Activated CD8-positive, alpha-beta T cell treated with anti-CD3 and anti-CD28 coated beads, Interleukin-2, amount 10 ng/mL, durations not matched to agents 7 days and 5 days (primary cell): Measurements from ENCODE around the gene RBM18. TPM values are rescaled to one million over a fixed set of nuclear protein-coding genes. Genes with fewer than 3 reads are reported as not detected.

Experiments used
- ATAC-seq: fragments of 150-1000 bp; cut with Tn5 transposase; one replicate; pipeline ENCODE4 v1.10.0; 2021; ENCODE audit warnings: moderate library complexity
- CTCF ChIA-PET: fragments of 350-600 bp; sonication (Branson Sonifier 250); formaldehyde crosslinking; loops from one replicate; lab custom pipeline; 2021; ENCODE audit warnings: antibody characterized with exemption; lab: Charles Lee
- POLR2A ChIA-PET: fragments of 350-600 bp; sonication (Branson Sonifier 250); formaldehyde crosslinking; loops from one replicate; lab custom pipeline; 2021; ENCODE audit warnings: antibody characterized with exemption; lab: Charles Lee
- DNase-seq: peaks from one replicate; pipeline ENCODE4 v3.0.0-alpha.2; 2020
- H3K27ac Mint-ChIP-seq: one replicate; pipeline ENCODE4 v1.8.0; 2021; ENCODE audit warnings: mild to moderate bottlenecking, mixed read lengths
- H3K27me3 Mint-ChIP-seq: one replicate; pipeline ENCODE4 v1.8.0; 2021; ENCODE audit warnings: low read depth, mixed read lengths
- H3K36me3 Mint-ChIP-seq: one replicate; pipeline ENCODE4 v1.8.0; 2021; ENCODE audit warnings: low read depth, mixed read lengths
- H3K4me1 Mint-ChIP-seq: one replicate; pipeline ENCODE4 v1.8.0; 2021; ENCODE audit warnings: low read depth, mixed read lengths
- H3K4me3 Mint-ChIP-seq: one replicate; pipeline ENCODE4 v1.8.0; 2021; ENCODE audit warnings: mild to moderate bottlenecking, mixed read lengths
- H3K9me3 Mint-ChIP-seq: one replicate; pipeline ENCODE4 v1.8.0; 2022; ENCODE audit warnings: mixed read lengths; ENCODE audit not compliant: insufficient read depth
- total RNA-seq, 2 experiments: library from RNA; stranded (reverse); gene quantifications; one replicate each; pipeline ENCODE4 v1.2.3, GENCODE V29; 2021

RBM18 gene
- total RNA-seq, 2 experiments from 2014 or later = 22.9 to 23.9 TPM

DNA sequence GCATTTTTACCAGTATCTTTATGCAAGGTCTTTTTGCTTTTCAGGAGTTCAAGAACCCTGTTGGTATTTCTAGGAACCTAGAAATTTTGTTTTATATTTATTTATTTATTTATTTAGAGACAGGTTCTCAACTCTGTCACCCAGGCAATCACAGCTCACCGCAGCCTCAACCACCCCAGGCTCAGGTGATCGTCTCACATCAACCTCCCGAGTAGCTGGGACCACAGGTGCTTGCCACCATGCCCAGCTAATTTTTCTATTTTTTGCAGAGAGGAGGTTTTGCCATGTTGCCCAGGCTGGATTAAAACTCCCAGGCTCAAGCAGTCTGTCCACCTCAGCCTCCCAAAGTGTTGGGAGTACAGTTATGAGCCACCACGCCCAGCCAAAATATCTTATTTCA, 68.8 kb downstream of the RBM18 start:
- ChIA-PET POLR2A (no interaction called here), CTCF (no interaction called here)
- Mint-ChIP-seq H3K27ac (no peak overlapping the region), H3K36me3 (no peaks in the 10 kb centered on the region), H3K9me3 (no peaks in the 10 kb centered on the region), H3K27me3 (peaks cover 11% of the 10 kb centered on the region), H3K4me1 (no peaks in the 10 kb centered on the region), H3K4me3 (no peak overlapping the region)
- ATAC-seq = no peak
- DNase-seq = no peak

DNA sequence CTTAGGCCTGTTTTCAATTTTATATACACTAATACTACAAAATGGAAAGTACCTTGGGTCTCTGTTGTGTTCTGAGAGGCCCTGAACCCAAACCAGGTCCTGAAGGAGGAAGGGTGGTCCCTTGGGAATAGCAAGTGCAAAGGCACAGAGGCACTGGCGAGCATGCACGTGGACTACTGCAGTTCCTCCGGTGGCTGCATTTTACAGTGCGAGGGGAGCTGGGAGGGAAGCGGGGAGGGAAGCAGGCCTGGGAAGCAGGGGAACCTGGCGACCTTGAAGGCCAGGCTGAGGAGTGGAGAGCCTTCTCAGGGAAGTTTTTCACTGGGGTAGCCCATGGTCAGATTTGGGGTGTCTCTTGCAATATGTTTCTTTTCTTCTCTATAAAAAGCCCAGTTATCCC, 71.0 kb downstream of the RBM18 start:
- no peak for DNase-seq
- ChIA-PET CTCF (no interaction called here), POLR2A (no interaction called here)
- Mint-ChIP-seq H3K36me3 (no peaks in the 10 kb centered on the region), H3K27ac (no peak overlapping the region), H3K9me3 (no peaks in the 10 kb centered on the region), H3K4me1 (no peaks in the 10 kb centered on the region), H3K27me3 (peaks cover 11% of the 10 kb centered on the region), H3K4me3 (no peak overlapping the region)
- no peak for ATAC-seq

DNA sequence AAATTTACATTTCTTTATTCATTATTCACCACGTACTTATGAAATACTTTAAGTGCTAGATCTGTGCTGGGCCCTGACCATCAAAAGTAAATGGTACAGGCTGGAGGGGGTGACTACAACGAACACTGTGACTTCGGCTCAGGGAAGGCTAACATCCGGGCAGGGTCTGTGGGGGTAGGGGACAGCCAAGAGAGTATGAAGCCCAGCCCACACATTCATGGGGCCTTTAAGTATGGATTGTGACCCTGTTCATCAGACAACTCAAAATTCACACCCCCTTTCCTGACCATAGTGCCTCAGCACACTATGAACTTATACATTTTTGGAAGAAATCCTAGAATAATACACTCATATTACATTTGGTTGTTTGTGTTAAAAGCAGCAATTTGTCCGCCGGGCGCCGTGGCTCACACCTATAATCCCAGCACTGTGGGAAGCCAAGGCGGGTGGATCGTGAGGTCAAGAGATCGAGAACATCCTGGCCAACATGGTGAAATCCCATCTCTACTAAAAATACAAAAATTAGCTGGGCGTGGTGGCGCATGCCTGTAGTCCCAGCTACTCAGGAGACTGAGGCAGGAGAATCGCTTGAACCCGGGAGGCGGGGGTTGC, 71.6 kb downstream of the RBM18 start:
- no peak overlapping the region for H3K27ac Mint-ChIP-seq
- DNase-seq = no peak
- ChIA-PET CTCF (no interaction called here), POLR2A (no interaction called here)
- no peaks in the 10 kb centered on the region for H3K9me3 Mint-ChIP-seq
- peaks cover 8% of the 10 kb centered on the region for H3K27me3 Mint-ChIP-seq
- H3K4me1 Mint-ChIP-seq = no peaks in the 10 kb centered on the region
- H3K36me3 Mint-ChIP-seq = no peaks in the 10 kb centered on the region
- ATAC-seq = no peak
- no peak overlapping the region for H3K4me3 Mint-ChIP-seq

DNA sequence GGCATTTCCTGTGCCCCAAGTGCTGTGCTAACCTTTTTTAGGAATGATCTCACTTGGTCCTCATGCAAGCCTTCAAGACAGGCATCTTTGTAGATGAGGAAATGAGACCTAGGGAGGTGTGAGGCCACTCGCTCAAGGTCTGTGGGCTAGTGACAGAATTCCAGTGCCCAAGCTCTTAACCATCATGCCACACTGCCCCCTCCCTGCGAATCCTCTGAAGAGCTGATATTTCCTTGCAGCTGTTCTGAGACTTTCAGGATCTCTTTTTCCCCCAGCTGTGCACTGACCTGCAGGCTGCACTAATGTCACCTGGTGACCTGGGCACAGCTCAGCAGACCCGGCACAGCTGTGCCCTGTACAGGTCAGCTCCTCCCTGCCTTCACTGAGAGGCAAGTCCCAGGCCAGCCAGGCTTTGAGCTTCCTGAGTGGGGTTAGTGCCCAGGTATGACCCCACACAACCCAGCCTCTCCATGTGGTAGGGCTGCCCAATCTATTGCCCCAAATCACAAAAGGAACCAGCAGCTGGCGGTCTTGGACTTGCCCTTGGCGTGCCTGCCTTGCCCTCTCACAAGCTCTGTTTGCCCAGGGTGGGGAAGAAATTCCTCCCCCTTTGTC, 72.3 kb downstream of the RBM18 start:
- H3K4me3 Mint-ChIP-seq = no peak overlapping the region
- H3K9me3 Mint-ChIP-seq = no peaks in the 10 kb centered on the region
- no peaks in the 10 kb centered on the region for H3K36me3 Mint-ChIP-seq
- H3K27me3 Mint-ChIP-seq = peaks cover 8% of the 10 kb centered on the region
- POLR2A ChIA-PET = no interaction called here
- DNase-seq = no peak
- CTCF ChIA-PET = no interaction called here
- no peak for ATAC-seq
- H3K27ac Mint-ChIP-seq = no peak overlapping the region
- H3K4me1 Mint-ChIP-seq = no peaks in the 10 kb centered on the region

DNA sequence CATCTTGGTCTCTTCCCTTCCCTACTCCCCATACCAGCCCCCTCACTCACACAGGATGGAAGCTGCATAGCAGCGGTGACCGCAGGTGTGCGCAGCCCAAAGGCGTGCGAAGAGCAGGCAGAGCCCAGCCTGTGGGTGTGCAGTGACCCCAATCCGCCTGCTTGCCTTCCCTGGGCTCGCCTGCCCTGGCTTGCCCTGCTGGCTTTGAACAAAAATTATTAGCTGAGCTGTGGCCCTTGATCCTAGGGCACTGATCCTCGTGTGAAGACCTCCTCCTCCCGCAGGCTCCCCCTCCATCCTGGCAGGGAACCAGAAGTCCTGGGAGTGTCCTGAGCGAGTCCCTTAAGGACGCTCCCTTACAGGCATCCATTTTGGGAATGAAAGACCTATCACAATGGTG, 73.1 kb downstream of the RBM18 start:
- Mint-ChIP-seq H3K27ac (no peak overlapping the region), H3K36me3 (no peaks in the 10 kb centered on the region), H3K4me1 (no peaks in the 10 kb centered on the region), H3K27me3 (peaks cover 8% of the 10 kb centered on the region), H3K4me3 (no peak overlapping the region), H3K9me3 (no peaks in the 10 kb centered on the region)
- ChIA-PET CTCF (no interaction called here), POLR2A (interaction anchor here (0.6 kb wide), 1 partner anchor 9 kb away, joined by 5 read pairs; no protein-coding TSS in a partner anchor)
- ATAC-seq (no peak), DNase-seq (no peak)

DNA sequence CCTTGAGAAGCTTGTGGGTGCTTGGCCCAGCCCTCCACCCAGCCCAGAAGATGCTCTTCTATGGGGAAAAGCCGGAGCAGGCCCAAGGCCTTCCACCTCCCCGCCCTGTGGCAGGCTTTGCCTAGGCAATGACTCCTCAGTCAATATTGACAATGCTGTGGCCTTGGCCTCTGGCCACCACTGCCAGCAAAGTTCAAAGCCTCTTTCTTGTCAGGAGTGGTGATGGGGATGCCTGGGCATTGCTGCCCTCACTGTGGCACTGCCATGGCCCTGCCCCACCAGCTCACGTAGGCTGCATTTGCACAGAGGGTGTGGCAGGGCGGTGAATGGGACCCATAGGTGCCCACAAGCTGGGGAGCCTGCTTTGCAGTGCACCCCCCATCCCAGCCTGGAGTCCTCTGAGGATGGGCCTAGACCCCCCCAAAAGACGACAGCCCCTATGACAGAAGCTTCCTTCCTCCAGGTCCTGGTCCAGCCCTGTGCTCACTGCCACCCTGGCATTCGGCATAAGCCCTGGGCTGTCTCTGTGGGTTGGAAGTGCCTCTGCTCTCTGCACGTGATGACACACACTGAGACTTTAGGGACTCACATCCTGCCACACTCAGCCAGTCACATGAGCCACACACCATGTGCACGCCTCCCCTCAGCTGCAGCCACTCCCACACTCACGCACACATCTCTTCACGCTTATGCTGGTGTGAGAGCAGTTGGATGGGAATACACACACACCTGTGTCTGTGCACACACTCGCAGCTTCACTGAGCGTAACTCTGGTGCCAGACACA, 73.9 kb downstream of the RBM18 start:
- CTCF ChIA-PET = no interaction called here
- Mint-ChIP-seq H3K4me1 (no peaks in the 10 kb centered on the region), H3K27ac (no peak overlapping the region), H3K27me3 (peaks cover 8% of the 10 kb centered on the region), H3K36me3 (no peaks in the 10 kb centered on the region), H3K9me3 (no peaks in the 10 kb centered on the region), H3K4me3 (no peak overlapping the region)
- ATAC-seq (peak; percentile 64), DNase-seq (no peak)
- POLR2A ChIA-PET = no interaction called here

DNA sequence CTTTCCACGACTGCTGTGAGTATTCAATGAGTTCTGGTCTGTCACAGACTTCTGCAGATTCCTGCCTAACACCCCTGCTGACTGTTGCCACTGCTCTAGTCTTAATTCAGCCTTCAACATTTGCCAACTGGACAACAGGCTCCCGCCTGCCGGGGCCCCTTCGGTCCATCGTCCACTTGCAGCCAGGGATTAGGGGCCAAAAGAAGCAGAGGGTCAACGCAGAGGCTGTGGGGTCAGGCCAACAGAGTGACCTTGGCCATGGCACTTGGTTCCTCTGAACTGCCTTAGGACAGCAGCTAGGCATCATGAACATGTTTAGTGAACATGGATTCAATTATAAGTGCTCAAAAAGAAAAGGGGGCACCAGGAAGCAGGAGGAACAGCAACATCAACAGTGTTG, 76.3 kb downstream of the RBM18 start:
- Mint-ChIP-seq H3K9me3 (no peaks in the 10 kb centered on the region), H3K27me3 (peaks cover 2% of the 10 kb centered on the region), H3K36me3 (no peaks in the 10 kb centered on the region), H3K4me3 (no peak overlapping the region), H3K27ac (no peak overlapping the region), H3K4me1 (no peaks in the 10 kb centered on the region)
- ChIA-PET POLR2A (no interaction called here), CTCF (interaction anchor here (0.5 to 0.9 kb wide), 2 partner anchors 63 to 99 kb away, joined by 3 read pairs; no protein-coding TSS in a partner anchor)
- DNase-seq (no peak), ATAC-seq (no peak)

Other genes with a start within 250 kb of the RBM18 start
- 1 to 10 TPM; 2.6 to 3.3 TPM for gene TTLL11, start 171.5 kb downstream of the RBM18 start, total RNA-seq
- gene NDUFA8, start 105.1 kb downstream of the RBM18 start, total RNA-seq = 10 to 100 TPM; 40.5 to 42.2 TPM
- not detected for gene MORN5, start 104.9 kb downstream of the RBM18 start, total RNA-seq
- not detected for gene LHX6, start 35.9 kb downstream of the RBM18 start, total RNA-seq
- gene MRRF, start within 50 bp of the RBM18 start, total RNA-seq = 10 to 100 TPM; 38.6 to 39.1 TPM
- gene PTGS1, start 106.2 kb upstream of the RBM18 start, total RNA-seq = under 1 TPM; 0.26 to 0.37 TPM
- not detected for gene OR1J1, start 213.1 kb upstream of the RBM18 start, total RNA-seq
- not detected for gene OR1J2, start 246.0 kb upstream of the RBM18 start, total RNA-seq